Lower leg skin (tissue), 3 donors: ENCODE data around the gene NRXN3.

Experiments
- CTCF ChIP-seq, 3 donors: fragments of 450-650 bp; IDR thresholded peaks; one replicate each; pipeline ENCODE4 v1.5.1; 2016; ENCODE audit warnings: antibody characterized with exemption in 3 of 3, mild to moderate bottlenecking in 3 of 3, moderate library complexity in 2 of 3
- POLR2A ChIP-seq, 2 donors: fragments of 450-650 bp; IDR thresholded peaks; one replicate each; pipeline ENCODE4 v1.6.1; 2016 to 2017; ENCODE audit warnings: antibody characterized with exemption in 2 of 2, mild to moderate bottlenecking in 1 of 2, moderate library complexity in 1 of 2

GRCh38 chr14:79352076-79352630, 1182.0 kb downstream of the NRXN3 start:
- no peak for TF ChIP-seq CTCF (IDR thresholded peaks at IDR 0.05)
- no peak for TF ChIP-seq POLR2A (IDR thresholded peaks at IDR 0.05)
